Measurements from ENCODE around the gene MICOS13.

Gene MICOS13

GRCh38 chr19:5673752-5674151 is 6.6 kb downstream of the MICOS13 start:
- TF ChIP-seq, protein P1, sequence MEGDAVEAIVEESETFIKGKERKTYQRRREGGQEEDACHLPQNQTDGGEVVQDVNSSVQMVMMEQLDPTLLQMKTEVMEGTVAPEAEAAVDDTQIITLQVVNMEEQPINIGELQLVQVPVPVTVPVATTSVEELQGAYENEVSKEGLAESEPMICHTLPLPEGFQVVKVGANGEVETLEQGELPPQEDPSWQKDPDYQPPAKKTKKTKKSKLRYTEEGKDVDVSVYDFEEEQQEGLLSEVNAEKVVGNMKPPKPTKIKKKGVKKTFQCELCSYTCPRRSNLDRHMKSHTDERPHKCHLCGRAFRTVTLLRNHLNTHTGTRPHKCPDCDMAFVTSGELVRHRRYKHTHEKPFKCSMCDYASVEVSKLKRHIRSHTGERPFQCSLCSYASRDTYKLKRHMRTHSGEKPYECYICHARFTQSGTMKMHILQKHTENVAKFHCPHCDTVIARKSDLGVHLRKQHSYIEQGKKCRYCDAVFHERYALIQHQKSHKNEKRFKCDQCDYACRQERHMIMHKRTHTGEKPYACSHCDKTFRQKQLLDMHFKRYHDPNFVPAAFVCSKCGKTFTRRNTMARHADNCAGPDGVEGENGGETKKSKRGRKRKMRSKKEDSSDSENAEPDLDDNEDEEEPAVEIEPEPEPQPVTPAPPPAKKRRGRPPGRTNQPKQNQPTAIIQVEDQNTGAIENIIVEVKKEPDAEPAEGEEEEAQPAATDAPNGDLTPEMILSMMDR (conservative IDR thresholded peaks at IDR 0.05; ENCODE audit: control insufficient read depth, insufficient read depth, low read depth, low read length) = no peak
- H3K4me3 ChIP-seq (ENCODE audit: control insufficient read depth, low read depth, low read length) = no peak overlapping the region
- no peak for DNase-seq (ENCODE audit: low read depth)

DNA sequence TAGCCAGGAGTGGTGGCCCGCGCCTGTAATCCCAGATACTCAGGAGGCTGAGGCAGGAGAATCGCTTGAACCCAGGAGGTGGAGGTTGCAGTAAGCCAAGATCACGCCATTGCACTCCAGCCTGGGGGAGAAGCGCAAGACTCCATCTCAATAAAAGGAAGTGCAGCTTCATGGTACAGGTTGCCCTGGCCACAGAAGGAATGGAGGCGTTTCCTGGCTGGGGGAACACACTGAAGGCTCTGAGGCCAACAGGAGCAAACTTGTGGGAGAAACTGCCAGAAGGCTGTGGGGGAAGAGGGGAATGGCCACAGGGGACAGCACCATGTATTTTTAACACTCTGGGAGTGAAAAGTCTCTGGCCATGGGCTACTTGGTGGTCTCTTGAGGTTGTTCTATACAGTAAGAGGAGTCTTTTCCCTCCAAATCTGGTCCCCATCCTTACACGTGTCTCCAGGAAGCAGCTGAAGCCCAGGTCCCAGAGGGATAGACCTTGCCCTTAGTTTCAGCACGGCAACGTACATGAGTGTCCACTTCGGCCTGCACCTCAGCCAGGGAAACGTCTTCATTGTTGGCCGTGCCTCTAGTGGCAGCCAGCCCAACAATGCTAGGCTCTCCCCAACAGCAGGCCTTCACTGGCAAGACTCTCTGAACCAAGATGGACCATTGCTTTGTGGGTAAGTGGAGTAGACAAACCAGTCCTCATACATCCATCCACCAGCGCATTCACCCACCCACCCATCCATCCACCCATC is 7.4 kb downstream of the MICOS13 start:
- DNase-seq (ENCODE audit: low read depth) = no peak
- TF ChIP-seq, protein P1 (conservative IDR thresholded peaks at IDR 0.05; ENCODE audit: control insufficient read depth, insufficient read depth, low read depth, low read length) = no peak
- no peak overlapping the region for H3K4me3 ChIP-seq (ENCODE audit: control insufficient read depth, low read depth, low read length)

DNA sequence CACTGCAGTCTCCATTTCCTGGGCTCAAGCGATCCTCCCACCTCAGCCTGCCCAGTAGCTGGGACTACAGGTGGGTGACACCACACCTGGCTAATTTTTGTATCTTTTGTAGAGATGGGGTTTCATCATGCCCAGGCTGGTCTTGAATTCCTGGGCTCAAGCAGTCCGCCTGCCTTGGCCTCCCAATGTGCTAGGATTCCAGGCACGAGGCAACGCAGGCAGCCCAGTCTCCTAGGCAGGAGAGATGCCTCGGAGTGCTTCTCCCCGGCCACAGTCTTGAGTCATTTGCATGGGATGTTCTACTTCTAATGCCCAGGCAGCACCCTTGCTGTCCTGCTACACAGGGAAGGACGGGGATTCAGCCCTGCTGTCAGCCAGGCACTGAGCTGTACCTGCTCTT is 8.7 kb downstream of the MICOS13 start:
- H3K4me3 ChIP-seq (ENCODE audit: control insufficient read depth, low read depth, low read length) = no peak overlapping the region
- DNase-seq (ENCODE audit: low read depth) = no peak
- TF ChIP-seq, protein P1 (conservative IDR thresholded peaks at IDR 0.05; ENCODE audit: control insufficient read depth, insufficient read depth, low read depth, low read length) = no peak

GRCh38 chr19:5669212-5669611 is 11.1 kb downstream of the MICOS13 start:
- TF ChIP-seq, protein P1 (conservative IDR thresholded peaks at IDR 0.05; ENCODE audit: control insufficient read depth, insufficient read depth, low read depth, low read length) = no peak
- DNase-seq (ENCODE audit: low read depth) = no peak
- H3K4me3 ChIP-seq (ENCODE audit: control insufficient read depth, low read depth, low read length) = no peak overlapping the region

DNA sequence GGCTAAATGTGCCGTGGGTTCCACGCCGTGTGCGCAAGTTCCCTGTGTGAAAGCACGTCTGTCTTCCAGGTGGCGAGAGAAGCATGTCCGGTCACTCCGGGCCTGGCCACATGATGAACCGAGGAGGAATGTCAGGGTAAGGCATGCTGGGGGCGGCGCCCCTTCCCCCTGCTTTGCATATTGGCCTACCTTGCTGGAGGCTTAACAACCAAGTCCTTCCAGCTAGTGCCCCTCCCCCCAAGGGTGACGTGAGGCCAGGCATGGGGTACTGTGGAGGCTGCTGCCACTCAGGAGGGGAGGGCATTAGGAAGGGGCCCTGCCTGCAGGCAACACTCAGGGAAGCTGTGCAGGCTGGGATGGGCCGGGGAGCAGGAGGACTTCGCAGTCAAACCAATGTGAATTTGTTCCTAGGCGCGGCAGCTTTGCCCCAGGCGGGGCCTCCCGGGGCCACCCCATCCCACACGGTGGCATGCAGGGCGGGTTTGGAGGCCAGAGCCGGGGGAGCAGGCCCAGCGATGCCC is 12.5 kb downstream of the MICOS13 start:
- no peak overlapping the region for H3K4me3 ChIP-seq (ENCODE audit: control insufficient read depth, low read depth, low read length)
- TF ChIP-seq, protein P1 (conservative IDR thresholded peaks at IDR 0.05; ENCODE audit: control insufficient read depth, insufficient read depth, low read depth, low read length) = no peak
- DNase-seq (ENCODE audit: low read depth) = no peak

DNA sequence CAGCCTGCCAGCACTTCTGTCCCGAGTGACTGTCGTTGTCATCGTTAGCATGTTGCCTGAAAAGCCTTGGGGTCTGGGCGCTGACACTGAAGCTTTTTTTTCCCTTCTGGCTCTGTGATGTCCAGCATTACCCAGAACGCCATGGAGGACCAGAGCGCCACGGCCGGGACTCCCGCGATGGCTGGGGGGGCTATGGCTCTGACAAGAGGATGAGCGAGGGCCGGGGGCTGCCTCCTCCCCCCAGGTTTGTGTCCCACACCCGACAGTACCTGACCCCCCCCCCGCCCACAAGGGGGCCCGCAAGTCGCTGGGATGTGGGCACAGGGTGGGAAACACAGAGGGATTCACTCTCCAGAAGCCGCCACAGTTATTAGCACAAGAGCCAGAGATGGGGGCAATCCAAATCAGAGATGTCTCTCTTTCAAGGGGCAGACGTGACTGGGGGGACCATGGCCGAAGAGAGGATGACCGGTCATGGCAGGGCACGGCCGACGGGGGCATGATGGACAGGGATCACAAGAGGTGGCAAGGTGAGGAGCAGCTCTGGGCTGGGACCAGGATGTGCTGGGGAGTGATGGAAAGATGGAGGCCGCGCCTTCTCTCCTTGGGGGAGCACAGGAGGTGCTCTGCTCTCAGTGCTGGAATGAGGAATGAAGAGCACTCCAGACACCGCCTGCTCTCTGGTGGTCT is 13.2 kb downstream of the MICOS13 start:
- TF ChIP-seq, protein P1 (conservative IDR thresholded peaks at IDR 0.05; ENCODE audit: control insufficient read depth, insufficient read depth, low read depth, low read length) = no peak
- DNase-seq (ENCODE audit: low read depth) = no peak
- no peak overlapping the region for H3K4me3 ChIP-seq (ENCODE audit: control insufficient read depth, low read depth, low read length)

All from fibroblast of mammary gland (primary cell).